NCI-H526 treated with DMSO at 0.1 percent for 48 hours (cell line): Measurements from ENCODE around the gene PRPSAP2.
A peak's percentile ranks its signal among the peaks of the same experiment; 100 is the strongest.
"Not testable (repeated sequence)": the region's sequence is repeated elsewhere in the genome, so short reads cannot be mapped to it uniquely, and the experiment has no call there.

Experiments used
- DNase-seq: peaks from one replicate; lab custom pipeline; 2025; lab: John Stamatoyannopoulos, UW

The PRPSAP2 gene

GRCh38 chr17:18944646-18945045 is 86.7 kb downstream of the PRPSAP2 start:
- peak; percentile 26 for DNase-seq

GRCh38 chr17:18946536-18946935 is 88.6 kb downstream of the PRPSAP2 start:
- DNase-seq: no peak

GRCh38 chr17:18947866-18948265 is 89.9 kb downstream of the PRPSAP2 start:
- no peak for DNase-seq

GRCh38 chr17:18948476-18949006 is 90.6 kb downstream of the PRPSAP2 start:
- DNase-seq: no peak

GRCh38 chr17:18949566-18949965 is 91.6 kb downstream of the PRPSAP2 start:
- DNase-seq: no peak

GRCh38 chr17:18950346-18950745 is 92.4 kb downstream of the PRPSAP2 start:
- no peak for DNase-seq

- no peak for DNase-seq
Measured at GRCh38 chr17:18950944-18951905, 93.3 kb downstream of the PRPSAP2 start.

- DNase-seq: no peak
Measured at GRCh38 chr17:18951941-18952842, 94.3 kb downstream of the PRPSAP2 start, which contains the start of gene SLC5A10. TSS of gene SLC5A10 (plus strand) at chr17:18952165. CDS start at chr17:18952206, 41 bp downstream.

- no peak for DNase-seq
Measured at GRCh38 chr17:18953231-18953728, 95.3 kb downstream of the PRPSAP2 start.

GRCh38 chr17:18954321-18954720 is 96.4 kb downstream of the PRPSAP2 start:
- DNase-seq: no peak

GRCh38 chr17:18955009-18955408 is 97.1 kb downstream of the PRPSAP2 start:
- no peak for DNase-seq

- DNase-seq: not testable (repeated sequence)
Measured at GRCh38 chr17:18956021-18956420, 98.1 kb downstream of the PRPSAP2 start.

- DNase-seq: no peak
Measured at GRCh38 chr17:18956581-18956980, 98.7 kb downstream of the PRPSAP2 start.

- DNase-seq: no peak
Measured at GRCh38 chr17:18957831-18958230, 99.9 kb downstream of the PRPSAP2 start.

GRCh38 chr17:18958611-18959010 is 100.7 kb downstream of the PRPSAP2 start:
- no peak for DNase-seq

- DNase-seq: no peak
Measured at GRCh38 chr17:18959071-18959844, 101.3 kb downstream of the PRPSAP2 start.

- no peak for DNase-seq
Measured at GRCh38 chr17:18959845-18960240, 101.9 kb downstream of the PRPSAP2 start.

GRCh38 chr17:18960241-18960665 is 102.3 kb downstream of the PRPSAP2 start:
- no peak for DNase-seq

GRCh38 chr17:18960803-18961511 is 103.0 kb downstream of the PRPSAP2 start:
- DNase-seq: peak; percentile 4

- no peak for DNase-seq
Measured at GRCh38 chr17:18961634-18962493, 103.9 kb downstream of the PRPSAP2 start.
